ELF-1 (cell line): Measurements from ENCODE around the gene RNF40.
"Not testable (repeated sequence)": the region's sequence is repeated elsewhere in the genome, so short reads cannot be mapped to it uniquely, and the experiment has no call there.

Source experiments
- DNase-seq: peaks from one replicate; pipeline ENCODE4 v3.0.0-alpha.2; 2016; ENCODE audit warnings: low read depth, low spot score

Gene RNF40

GRCh38 chr16:30820952-30821421 lies 58.9 kb downstream of the RNF40 start:
- DNase-seq = no peak

- DNase-seq = not testable (repeated sequence)
Observed at GRCh38 chr16:30821441-30821840, 59.3 kb downstream of the RNF40 start.

- no peak for DNase-seq
Observed at GRCh38 chr16:30821891-30822290, 59.8 kb downstream of the RNF40 start.
